ENCODE results near the gene LOXL1. TPM values are rescaled to one million over a fixed set of nuclear protein-coding genes. Genes with fewer than 3 reads are reported as not detected.

LOXL1 gene
- total and polyA plus RNA-seq, 2 of the 13 experiments (the other 11 are each of a cell fraction or from before 2014, with no cell fraction given) = 0.51 to 1.3 TPM

GRCh38 chr15:73968461-73968860, 42.2 kb downstream of the LOXL1 start:
- Histone ChIP-seq H4K20me1 (ENCODE audit: insufficient read depth, low read length) (no peaks in the 10 kb centered on the region), H3K4me3 (replicated peaks in 1 of 3; ENCODE audit: insufficient read depth in 1 of 3, low read depth in 2 of 3, low read length in 3 of 3) (no peak overlapping the region), H3K9me3 (ENCODE audit: low read length) (no peaks in the 10 kb centered on the region), H3K36me3 (replicated peaks in 1 of 2; ENCODE audit: control insufficient read depth in 1 of 2, insufficient read depth in 2 of 2, low read length in 2 of 2) (no peaks in the 10 kb centered on the region), H3K79me2 (ENCODE audit: insufficient read depth, low read length) (no peaks in the 10 kb centered on the region), H3K4me2 (ENCODE audit: low read depth, low read length) (no peak overlapping the region), H3K9ac (ENCODE audit: insufficient read depth, low read depth, low read length) (no peak overlapping the region), H2AFZ (ENCODE audit: low read length) (no peak overlapping the region), H3K4me1 (ENCODE audit: insufficient read depth, low read length) (peaks cover 6% of the 10 kb centered on the region; the same call in 1 of the 2 replicates), H3K27me3 (ENCODE audit: control insufficient read depth in 1 of 2, insufficient read depth in 2 of 2, low read length in 2 of 2) (no peaks in the 10 kb centered on the region), H3K27ac (ENCODE audit: extremely low read length, insufficient read depth, low read length) (no peak overlapping the region)
- no peak for TF ChIP-seq SRSF9 (IDR thresholded peaks at IDR 0.05; ENCODE audit: borderline replicate concordance, insufficient read depth, low read depth, low read length, poor library complexity, severe bottlenecking)
- no peak for TF ChIP-seq POLR2G (IDR thresholded peaks at IDR 0.05; ENCODE audit: low read depth, low read length)
- no peak for TF ChIP-seq TIGD3 (CRISPR knock-in tag; IDR thresholded peaks at IDR 0.05; ENCODE audit: borderline replicate concordance)
- no peak for TF ChIP-seq GPBP1L1 (CRISPR knock-in tag; IDR thresholded peaks at IDR 0.05)
- TF ChIP-seq ATF7-NPFF (CRISPR knock-in tag; IDR thresholded peaks at IDR 0.05; ENCODE audit: low read depth) = no peak
- TF ChIP-seq KMT2A (CRISPR knock-in tag; IDR thresholded peaks at IDR 0.05) = no peak
- no peak for TF ChIP-seq MYC (CRISPR knock-in tag; IDR thresholded peaks at IDR 0.05; ENCODE audit: borderline replicate concordance)
- TF ChIP-seq SRF (IDR thresholded peaks at IDR 0.05; ENCODE audit: low read depth, low read length) = no peak
- WGBS (ENCODE audit: low lambda C conversion rate) = 32% methylated on average over 3 of the region's 3 CpGs
- no TSS peak for BruUV-seq (replicated peaks)
- in situ Hi-C loops (cut with HindIII; ENCODE audit: extremely low pct_ligation_motif_present, low pct_unique_long_range_greater_than_20kb) (loop anchor here (5.0 kb wide), 1 partner anchor 69 kb away; no protein-coding TSS in a partner anchor), intact Hi-C loops (cut with micrococcal nuclease; ENCODE audit: unreplicated experiment) (no loop called here)
- CTCF ChIA-PET (ENCODE audit: low intra/inter-chr PET ratio, low total read pairs) = no interaction called here
- FAIRE-seq (no peak), DNase-seq (ENCODE audit: low spot score) (no peak), ATAC-seq (no peak)
- POLR2A ChIA-PET = no interaction called here
